ENCODE results near the gene KRTAP29-1.

KRTAP29-1 gene

DNA sequence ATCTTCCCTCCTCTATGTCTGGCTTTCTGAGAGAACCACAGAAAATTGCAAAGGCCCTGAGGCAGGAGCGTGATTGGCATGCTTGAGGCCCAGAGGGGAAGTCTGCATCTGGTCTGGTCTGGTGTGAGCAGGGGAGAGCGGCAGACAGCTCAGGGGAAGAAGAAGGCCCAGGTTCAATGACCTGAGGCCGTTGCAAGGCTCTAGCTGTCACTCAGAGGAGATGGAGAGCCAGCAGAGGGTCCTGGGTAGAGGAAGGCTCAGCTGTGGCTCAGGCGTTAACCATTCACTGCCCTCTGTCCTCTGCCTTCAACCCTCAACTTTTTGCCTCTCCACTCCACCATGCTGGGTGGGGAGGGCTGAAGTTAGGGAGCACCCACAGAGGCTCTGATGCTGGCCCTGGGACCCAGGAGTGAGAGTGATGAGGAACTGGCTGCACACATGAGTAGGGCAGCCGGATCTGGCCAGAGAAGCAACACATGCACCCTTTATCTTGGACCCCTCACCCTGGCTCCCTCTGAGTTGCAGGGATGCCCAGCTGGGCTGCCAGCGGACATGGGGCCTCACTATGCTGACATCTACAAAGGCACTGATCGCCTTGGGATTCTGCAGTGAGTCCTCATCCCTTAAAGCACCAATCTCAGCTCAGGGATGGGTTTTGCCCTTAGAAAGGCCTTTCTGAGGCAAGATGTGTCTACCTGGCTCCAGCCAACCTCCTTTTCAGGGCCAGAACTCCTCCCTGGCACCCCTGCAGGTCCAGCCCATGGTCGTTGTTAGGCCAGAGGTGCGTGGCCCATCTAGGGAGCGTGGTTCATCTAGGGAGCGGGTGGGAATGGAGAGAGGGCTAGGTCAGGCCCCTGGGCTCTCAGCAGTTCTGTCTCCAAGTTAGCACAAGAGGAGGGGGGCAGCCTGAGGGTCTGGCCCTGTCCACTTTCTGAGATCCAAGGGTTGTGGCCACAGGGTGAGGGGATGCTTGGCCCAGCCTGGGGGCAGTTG is 20.5 kb upstream of the KRTAP29-1 start:
- DNase-seq (ENCODE audit: insufficient read length, low spot score) (no peak), FAIRE-seq (no peak)
- no peak for TF ChIP-seq POLR2A (IDR thresholded peaks at IDR 0.05; ENCODE audit: low read depth, low read length)

DNA sequence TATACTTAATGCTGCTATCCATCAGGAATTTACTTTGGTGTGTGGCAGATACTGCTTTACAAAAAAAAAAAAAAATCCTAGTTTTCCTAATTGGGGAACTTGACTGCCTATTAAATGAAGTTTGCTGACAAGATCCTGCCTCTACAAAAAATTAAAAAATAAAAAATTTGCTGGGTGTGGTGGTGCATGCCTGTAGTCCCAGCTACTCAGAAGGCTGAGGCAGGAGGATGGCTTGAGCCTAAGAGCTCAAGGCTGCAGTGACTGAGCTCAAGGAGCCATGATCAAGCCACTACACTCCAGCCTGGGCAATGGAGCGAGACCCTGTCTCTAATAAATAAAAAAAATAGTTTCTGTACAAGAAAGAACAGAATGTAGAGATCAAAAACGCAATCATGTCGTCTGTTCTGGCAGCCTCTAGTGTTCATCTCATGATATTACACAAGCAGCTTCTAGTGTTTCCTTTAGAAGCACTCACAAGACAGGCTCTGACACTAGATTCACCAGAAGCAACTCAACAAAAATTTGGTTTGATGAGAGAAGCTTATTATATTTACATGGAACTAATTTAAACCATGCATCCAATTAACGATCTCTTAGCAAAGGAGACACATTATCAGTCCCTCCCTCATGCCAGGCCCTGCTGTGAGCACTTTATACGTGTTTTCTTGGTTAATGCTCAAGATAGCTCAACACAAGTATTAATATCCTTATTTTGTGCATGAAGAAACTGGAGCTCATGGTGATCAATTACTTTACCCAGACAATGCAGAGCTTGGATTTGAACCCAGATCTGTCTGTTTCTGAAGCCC is 19.6 kb upstream of the KRTAP29-1 start:
- TF ChIP-seq POLR2A (IDR thresholded peaks at IDR 0.05; ENCODE audit: low read depth, low read length) = no peak
- DNase-seq (ENCODE audit: insufficient read length, low spot score) (peak; percentile 32), FAIRE-seq (peak; percentile 20)

DNA sequence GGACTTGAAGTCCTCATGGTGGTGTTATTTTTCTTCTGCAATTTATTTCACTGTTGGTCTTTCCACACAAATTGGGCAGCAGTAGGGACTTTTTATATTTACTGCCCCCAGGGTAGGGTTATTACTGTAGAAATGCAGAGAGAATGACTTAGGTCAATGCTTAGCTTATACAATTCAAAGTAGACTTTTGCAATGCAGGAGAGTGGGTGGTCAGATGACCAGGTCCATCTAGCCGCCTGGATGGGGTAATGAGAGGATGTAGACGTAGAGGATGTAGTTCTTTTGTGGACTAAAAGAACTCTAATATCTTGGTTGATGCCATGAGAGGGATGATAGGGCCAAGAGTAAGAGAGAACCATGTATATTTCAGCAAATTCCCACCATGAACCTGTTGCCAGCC is 15.6 kb upstream of the KRTAP29-1 start:
- FAIRE-seq (no peak), DNase-seq (ENCODE audit: insufficient read length, low spot score) (no peak)
- no peak for TF ChIP-seq POLR2A (IDR thresholded peaks at IDR 0.05; ENCODE audit: low read depth, low read length)

DNA sequence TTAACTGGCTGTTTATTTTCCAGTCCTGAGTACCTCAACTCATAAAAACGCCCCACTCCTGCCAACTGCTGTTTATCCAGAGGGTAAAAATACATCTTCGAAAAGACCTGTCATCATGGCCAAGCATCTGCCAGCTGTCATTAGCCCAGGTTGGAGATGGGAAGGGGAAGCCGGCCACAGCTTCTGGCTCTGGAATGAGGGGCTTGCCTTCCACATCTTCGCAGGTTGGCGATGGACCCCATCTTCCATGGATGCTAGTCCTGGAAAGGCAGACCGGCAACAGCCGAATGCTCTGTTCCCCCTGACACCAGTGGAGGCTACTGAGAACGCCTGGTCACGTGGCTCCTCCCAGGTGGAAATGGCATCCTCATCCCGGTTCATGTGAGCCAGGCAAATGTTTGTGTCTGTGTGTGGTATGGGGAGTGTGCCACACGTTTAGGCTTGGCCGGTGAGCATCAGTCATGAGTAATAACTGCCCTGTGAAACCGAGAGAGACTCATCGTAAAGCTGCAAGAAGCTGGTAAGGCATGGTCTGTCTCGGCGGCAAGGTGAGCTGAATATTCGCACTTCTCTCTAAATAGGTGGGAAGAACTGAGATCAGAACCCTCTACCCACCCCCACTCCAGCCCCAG is 13.3 kb upstream of the KRTAP29-1 start:
- no peak for TF ChIP-seq POLR2A (IDR thresholded peaks at IDR 0.05; ENCODE audit: low read depth, low read length)

DNA sequence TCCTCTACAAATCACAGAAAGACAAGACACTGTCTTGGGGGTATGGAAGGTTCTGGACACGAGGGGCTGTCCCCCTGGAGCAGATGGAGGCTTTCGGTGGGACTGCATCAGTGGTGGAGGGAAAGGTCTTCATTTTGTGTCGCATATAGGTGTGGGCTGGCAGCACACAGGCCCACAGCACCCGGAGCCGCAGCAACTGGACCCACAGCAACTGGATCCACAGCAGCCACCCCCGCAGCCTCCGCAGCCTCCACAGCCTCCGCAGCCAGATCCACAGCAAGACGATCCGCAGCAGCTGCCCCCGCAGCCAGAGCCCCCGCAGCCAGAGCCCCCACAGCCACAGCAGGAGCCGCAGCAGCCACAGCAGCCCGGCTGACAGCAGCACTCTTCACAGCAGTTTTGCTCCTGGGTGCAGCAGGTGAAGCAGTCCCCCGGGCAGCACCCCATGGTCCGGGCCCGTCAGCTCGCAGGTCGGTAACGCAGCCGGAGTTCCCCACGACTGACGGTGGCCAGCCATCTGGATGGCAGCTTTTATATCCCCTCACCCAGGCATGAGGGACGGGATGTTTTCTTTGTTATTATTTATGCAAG is 12.6 kb upstream of the KRTAP29-1 start, which contains the start of gene KRTAP17-1:
KRTAP17-1 (minus strand) TSS at position 507 of the 591 bp plus-strand sequence; CDS start at position 447, 60 bp downstream.
- DNase-seq (ENCODE audit: insufficient read length, low spot score) (no peak), FAIRE-seq (no peak)
- TF ChIP-seq POLR2A (IDR thresholded peaks at IDR 0.05; ENCODE audit: low read depth, low read length) = no peak

More for the DNA sequence above, 13.3 kb upstream of the KRTAP29-1 start:
- FAIRE-seq (no peak), DNase-seq (ENCODE audit: insufficient read length, low spot score) (no peak)

DNA sequence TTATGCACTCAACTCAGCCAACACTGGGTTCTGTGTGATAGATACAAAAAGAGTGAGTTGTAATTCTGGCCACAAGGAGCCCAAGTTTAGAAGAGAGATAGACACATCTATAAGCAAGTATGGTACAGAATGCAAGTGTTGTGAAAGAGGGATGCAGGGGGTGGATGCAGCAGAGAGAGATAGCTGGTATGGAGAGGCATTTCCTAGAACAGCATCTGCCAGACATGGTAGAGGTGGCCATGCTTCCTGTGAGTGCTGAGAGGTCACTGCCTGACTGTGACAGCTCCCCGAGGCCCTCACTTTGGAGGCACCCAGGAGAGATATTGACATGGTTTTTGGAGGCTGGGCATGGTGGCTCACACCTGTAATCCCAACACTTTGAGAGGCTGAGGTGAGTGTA is 8.5 kb upstream of the KRTAP29-1 start:
- FAIRE-seq (no peak), DNase-seq (ENCODE audit: insufficient read length, low spot score) (no peak)
- no peak for TF ChIP-seq POLR2A (IDR thresholded peaks at IDR 0.05; ENCODE audit: low read depth, low read length)

DNA sequence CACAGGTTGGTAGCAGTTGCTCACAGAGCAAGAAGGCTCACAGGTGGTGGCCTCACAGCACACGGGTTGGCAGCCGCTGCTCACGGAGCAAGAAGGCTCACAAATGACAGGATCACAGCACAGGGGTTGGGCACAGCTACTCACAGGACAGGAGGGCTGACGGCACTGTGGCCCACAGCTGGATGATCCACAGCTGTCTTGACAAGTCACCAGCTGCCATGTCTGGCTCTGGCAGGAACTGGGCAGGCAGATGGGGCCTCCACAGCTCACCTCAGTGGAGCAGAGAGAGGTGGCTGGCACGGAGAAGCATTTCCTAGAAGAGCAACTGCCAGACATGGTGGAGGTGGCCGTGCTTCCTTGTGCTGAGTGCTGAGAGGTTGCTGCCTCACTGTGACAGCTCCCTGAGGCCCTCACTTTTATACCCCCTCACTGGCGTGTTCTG is 6.3 kb upstream of the KRTAP29-1 start, which contains the start of gene KRTAP16-1:
KRTAP16-1 (minus strand) TSS at position 392 of the 442 bp plus-strand sequence; CDS start at position 336, 56 bp downstream.
- DNase-seq (ENCODE audit: insufficient read length, low spot score) (no peak), FAIRE-seq (no peak)
- TF ChIP-seq POLR2A (IDR thresholded peaks at IDR 0.05; ENCODE audit: low read depth, low read length) = no peak

DNA sequence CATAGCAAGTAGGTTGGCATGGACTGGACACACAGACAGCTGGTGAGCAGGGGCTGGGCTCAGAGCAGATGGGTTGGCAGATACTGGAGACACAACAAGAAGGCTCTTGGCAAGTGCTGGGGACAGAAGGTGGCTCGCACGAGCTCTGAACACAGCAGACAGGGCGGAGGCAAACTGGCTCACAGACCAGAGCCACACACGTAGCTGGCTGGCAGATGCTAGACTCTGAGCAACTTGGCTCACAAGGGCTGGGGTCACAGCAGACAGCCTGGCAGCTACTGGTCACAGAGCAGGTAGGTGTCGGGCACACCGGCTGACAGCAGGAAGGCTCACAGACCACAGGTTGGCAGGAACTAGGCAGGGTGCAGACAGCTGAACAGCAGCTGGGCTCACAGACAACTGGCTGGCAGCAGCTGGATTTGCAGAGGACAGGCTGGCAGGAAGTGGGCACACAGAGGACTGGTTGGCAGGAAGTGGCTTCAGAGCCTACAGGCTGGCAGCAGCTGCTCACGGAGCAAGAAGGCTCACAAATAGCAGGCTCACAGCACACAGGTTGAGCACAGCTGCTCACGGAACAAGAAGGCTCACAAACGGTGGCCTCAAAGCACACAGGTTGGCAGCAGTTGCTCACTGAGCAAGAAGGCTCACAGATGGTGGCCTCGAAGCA is 5.7 kb upstream of the KRTAP29-1 start:
- no peak for TF ChIP-seq POLR2A (IDR thresholded peaks at IDR 0.05; ENCODE audit: low read depth, low read length)
- FAIRE-seq (no peak), DNase-seq (ENCODE audit: insufficient read length, low spot score) (no peak)

DNA sequence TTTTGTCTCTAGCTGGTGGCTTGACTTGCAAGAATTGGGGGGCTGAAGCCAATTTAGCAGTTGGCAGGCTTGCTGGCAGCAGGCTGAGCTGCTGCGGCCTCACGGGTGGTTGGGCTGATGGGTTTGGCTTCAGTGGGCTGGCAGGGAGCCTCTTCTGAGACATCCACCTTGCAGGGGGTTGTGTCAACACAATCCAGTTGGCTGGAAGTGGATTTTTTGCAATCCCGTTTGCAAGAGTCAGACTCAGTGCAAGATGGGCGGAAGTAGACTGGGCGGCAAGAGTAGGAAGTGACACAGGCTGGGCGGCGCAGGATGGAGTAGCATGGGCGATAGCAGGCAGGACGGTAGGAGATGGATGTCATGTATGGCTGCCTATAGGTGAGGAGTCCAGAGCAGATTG is 5.0 kb upstream of the KRTAP29-1 start:
- TF ChIP-seq POLR2A (IDR thresholded peaks at IDR 0.05; ENCODE audit: low read depth, low read length) = peak; percentile 55
- FAIRE-seq = no peak
- DNase-seq (ENCODE audit: insufficient read length, low spot score) = peak; percentile 32

DNA sequence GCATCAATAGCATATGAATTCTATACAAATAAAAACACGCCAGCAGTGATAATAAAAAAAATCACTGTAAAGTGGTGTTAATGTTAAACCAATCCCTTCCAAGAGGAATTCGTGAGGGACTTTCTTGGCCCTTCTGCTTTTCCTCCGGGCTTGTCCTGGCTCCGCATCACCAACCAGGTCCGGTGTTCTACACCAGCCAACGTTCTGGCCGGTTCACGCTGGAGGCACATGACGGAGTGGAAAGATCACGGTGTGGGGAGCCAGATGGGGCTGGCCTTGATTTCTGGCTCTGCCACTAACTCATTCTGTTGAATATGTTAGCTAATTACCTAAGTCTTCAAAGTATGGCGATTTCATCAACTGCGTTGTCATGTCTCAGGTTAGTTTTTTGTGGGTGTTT is 1.4 kb upstream of the KRTAP29-1 start:
- no peak for TF ChIP-seq POLR2A (IDR thresholded peaks at IDR 0.05; ENCODE audit: low read depth, low read length)
- DNase-seq (ENCODE audit: insufficient read length, low spot score) (no peak), FAIRE-seq (no peak)

DNA sequence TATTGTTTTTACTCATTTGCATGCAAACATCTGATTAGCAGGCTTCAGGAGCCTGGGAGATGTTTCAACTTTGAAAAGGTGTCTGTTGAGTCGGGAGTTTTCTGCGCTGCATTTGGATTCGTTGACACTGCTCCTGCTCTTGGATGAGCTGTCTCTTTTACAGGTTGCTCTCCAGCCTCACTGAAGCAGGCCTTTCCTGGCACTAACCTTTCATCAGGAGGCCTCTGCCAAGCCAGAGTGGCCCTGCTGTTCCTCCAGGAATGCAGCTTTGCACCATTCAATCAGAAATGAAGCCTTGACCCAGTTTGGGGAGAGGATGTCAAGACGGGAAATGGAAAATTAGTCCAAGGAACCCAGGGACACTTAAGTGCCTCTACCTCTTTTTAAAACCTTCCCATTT is 330 bp upstream of the KRTAP29-1 start:
- FAIRE-seq (no peak), DNase-seq (ENCODE audit: insufficient read length, low spot score) (no peak)
- no peak for TF ChIP-seq POLR2A (IDR thresholded peaks at IDR 0.05; ENCODE audit: low read depth, low read length)

DNA sequence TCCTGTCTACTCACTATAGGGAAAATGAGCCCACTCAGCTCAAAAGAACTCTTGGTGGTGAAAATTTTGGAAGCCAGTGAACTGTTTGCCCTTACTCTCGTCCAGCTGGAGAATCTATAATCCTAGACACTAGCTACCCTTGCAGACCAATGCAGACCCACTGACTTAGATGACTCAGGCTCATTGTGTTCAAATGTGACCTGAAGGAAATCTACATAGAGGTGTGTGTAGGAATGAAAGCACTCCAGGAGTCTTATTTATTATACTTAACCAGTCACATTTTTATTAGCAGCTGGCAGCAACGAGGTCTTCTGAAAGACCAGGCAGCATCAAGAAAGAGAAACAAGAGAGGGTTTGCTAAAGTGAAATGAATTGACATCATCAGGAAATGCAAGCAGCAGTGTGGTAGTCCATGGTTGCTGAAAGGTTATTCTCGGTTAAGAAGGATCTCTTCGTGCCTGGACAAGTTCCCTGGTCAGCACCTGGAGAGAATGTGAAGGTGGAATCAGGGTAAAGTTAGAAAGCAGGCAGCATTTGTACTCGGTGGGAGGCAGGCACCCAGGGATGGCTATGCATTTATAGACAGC is 1.4 kb downstream of the KRTAP29-1 start:
- no peak for TF ChIP-seq POLR2A (IDR thresholded peaks at IDR 0.05; ENCODE audit: low read depth, low read length)
- FAIRE-seq = no peak
- DNase-seq (ENCODE audit: insufficient read length, low spot score) = no peak
